ENCODE results near the gene SIRT6. TPM values are rescaled to one million over a fixed set of nuclear protein-coding genes. Genes with fewer than 3 reads are reported as not detected.
"Not testable (repeated sequence)": the region's sequence is repeated elsewhere in the genome, so short reads cannot be mapped to it uniquely, and the experiment has no call there.

SIRT6 gene
- total RNA-seq: 100 to 1,000 TPM in 1 of 2 donors, 10 to 100 TPM in 1; 83.9 to 120 TPM

- Histone ChIP-seq H3K36me3 (no peaks in the 10 kb centered on the region), H3K27me3 (no peaks in the 10 kb centered on the region), H3K27ac (peak within 1 kb of the TSS; percentile 65), H3K4me3 (peak within 1 kb of the TSS; percentile 60), H3K9me3 (no peaks in the 10 kb centered on the region), H3K4me1 (peaks cover 25% of the 10 kb centered on the region), H3K9ac (ENCODE audit: low read depth in 2 of 2, low read length in 2 of 2) (peak within 1 kb of the TSS; percentile 99)
- no peak for TF ChIP-seq CTCF (IDR thresholded peaks at IDR 0.05)
- intact Hi-C loops (cut with DNase I): no loop called here
- DNase-seq: peak; percentile 97
Observed at GRCh38 chr19:4182084-4182810, at the start of gene SIRT6, which contains the start of gene ANKRD24. Gene SIRT6, minus strand, starts transcription at chr19:4182563. Its CDS starts 24 bp downstream, at chr19:4182539. Gene ANKRD24, plus strand, starts transcription at chr19:4182689. Its CDS starts 3,737 bp downstream, at chr19:4186426.

- H3K9ac ChIP-seq (ENCODE audit: low read depth in 2 of 2, low read length in 2 of 2); H3K4me3 ChIP-seq; intact Hi-C loops (cut with DNase I); H3K36me3 ChIP-seq; H3K4me1 ChIP-seq; H3K9me3 ChIP-seq; H3K27me3 ChIP-seq; DNase-seq; H3K27ac ChIP-seq: not testable (repeated sequence)
Observed at GRCh38 chr19:4232139-4232538, 49.8 kb upstream of the SIRT6 start.

GRCh38 chr19:4231521-4231920, 49.2 kb upstream of the SIRT6 start:
- H3K9me3 ChIP-seq; H3K27me3 ChIP-seq; H3K36me3 ChIP-seq; H3K9ac ChIP-seq (ENCODE audit: low read depth in 2 of 2, low read length in 2 of 2); H3K4me1 ChIP-seq; intact Hi-C loops (cut with DNase I); H3K27ac ChIP-seq; DNase-seq; H3K4me3 ChIP-seq: not testable (repeated sequence)

GRCh38 chr19:4230237-4230636, 47.9 kb upstream of the SIRT6 start:
- H3K9ac ChIP-seq (ENCODE audit: low read depth in 2 of 2, low read length in 2 of 2); H3K4me3 ChIP-seq; H3K36me3 ChIP-seq; H3K27me3 ChIP-seq; H3K27ac ChIP-seq; H3K4me1 ChIP-seq; DNase-seq; H3K9me3 ChIP-seq; intact Hi-C loops (cut with DNase I): not testable (repeated sequence)

GRCh38 chr19:4229179-4229931, 47.0 kb upstream of the SIRT6 start, which contains the start of gene EBI3:
Gene EBI3, plus strand, starts transcription at chr19:4229523. Its CDS starts 28 bp downstream, at chr19:4229551.
- intact Hi-C loops (cut with DNase I): no loop called here
- Histone ChIP-seq H3K4me3 (no peak within 1 kb of the TSS), H3K4me1 (no peaks in the 10 kb centered on the region)

GRCh38 chr19:4228765-4229178, 46.4 kb upstream of the SIRT6 start:
- Histone ChIP-seq H3K27me3 (peaks cover 6% of the 10 kb centered on the region), H3K4me1 (no peaks in the 10 kb centered on the region), H3K27ac (no peak overlapping the region), H3K9me3 (no peaks in the 10 kb centered on the region), H3K36me3 (no peaks in the 10 kb centered on the region), H3K9ac (ENCODE audit: low read depth in 2 of 2, low read length in 2 of 2) (no peak overlapping the region), H3K4me3 (no peak overlapping the region)
- DNase-seq: no peak
- intact Hi-C loops (cut with DNase I): no loop called here
- TF ChIP-seq CTCF (IDR thresholded peaks at IDR 0.05): no peak

More at GRCh38 chr19:4229179-4229931, 47.0 kb upstream of the SIRT6 start, which contains the start of gene EBI3:
- H3K36me3 ChIP-seq: no peaks in the 10 kb centered on the region
- no peak within 1 kb of the TSS for H3K27ac ChIP-seq
- H3K9ac ChIP-seq (ENCODE audit: low read depth in 2 of 2, low read length in 2 of 2): no peak within 1 kb of the TSS
- H3K27me3 ChIP-seq: peaks cover 6% of the 10 kb centered on the region
- H3K9me3 ChIP-seq: no peaks in the 10 kb centered on the region
- DNase-seq: no peak
- no peak for TF ChIP-seq CTCF (IDR thresholded peaks at IDR 0.05)

Data from colonic mucosa (tissue), 4 donors.